GM12878 (cell line): ENCODE results near the gene TLE3. TPM values are rescaled to one million over a fixed set of nuclear protein-coding genes. Genes with fewer than 3 reads are reported as not detected.

Experiments used
- ATAC-seq: fragments of 200-7000 bp; cut with Tn5 transposase; 3 replicates; pipeline ENCODE4 v1.9.1; 2020; ENCODE audit warnings: mild to moderate bottlenecking, moderate library complexity
- BruUV-seq: library from RNA; stranded (reverse); fragments of 400-500 nt; replicated peaks from 2 replicates; lab custom pipeline; 2021; lab: Mats Ljungman, UMichigan
- CTCF ChIA-PET: fragments of 300-600 bp; sonication (Branson Sonifier 250); formaldehyde crosslinking; extraction: SDS; loops from one replicate; lab custom pipeline; 2021; ENCODE audit warnings: inconsistent platforms; lab: Yijun Ruan, JAX
- POLR2A ChIA-PET: fragments of 350-600 bp; formaldehyde crosslinking; extraction: SDS; loops from one replicate; lab custom pipeline; 2021; ENCODE audit warnings: inconsistent platforms; lab: Charles Lee
- RAD21 ChIA-PET: fragments of 300-600 bp; sonication (Branson Sonifier 250); formaldehyde crosslinking; loops from one replicate; lab custom pipeline; 2023; ENCODE audit warnings: antibody characterized with exemption; ENCODE audit not compliant: unreplicated experiment; lab: Charles Lee
- SMC1A ChIA-PET: fragments of 300-600 bp; sonication (Branson Sonifier 250); formaldehyde crosslinking; loops from one replicate; lab custom pipeline; 2023; ENCODE audit not compliant: unreplicated experiment, uncharacterized antibody; lab: Charles Lee
- DNase-seq: peaks from one replicate; pipeline ENCODE4 v3.0.0-alpha.2; 2011; ENCODE audit warnings: low read depth, low spot score
- FAIRE-seq: peaks from 3 replicates; lab custom pipeline; 2011; peaks lifted over from hg19 to GRCh38; lab: Jason Lieb, UNC
- H2AFZ ChIP-seq: 2 replicates; pipeline ENCODE4 v1.6.0; 2011; ENCODE audit warnings: low read depth, low read length, control low read depth; ENCODE audit not compliant: control insufficient read depth
- H3K27ac ChIP-seq: 2 replicates; pipeline ENCODE4 v1.5.1; 2011; ENCODE audit warnings: control low read depth; ENCODE audit not compliant: control insufficient read depth, insufficient read depth
- H3K27me3 ChIP-seq, 2 experiments: replicated peaks in 1 of 2; 2 replicates each; pipeline versions ENCODE4 v1.6.0 to v1.6.1; 2011; ENCODE audit warnings: low read length in 1 of 2; ENCODE audit not compliant: control insufficient read depth in 2 of 2, insufficient read depth in 2 of 2
- H3K36me3 ChIP-seq, 2 experiments: 2 replicates each; pipeline ENCODE4 v1.5.1; 2011; ENCODE audit warnings: low read length in 1 of 2; ENCODE audit not compliant: control insufficient read depth in 2 of 2, insufficient read depth in 2 of 2
- H3K4me1 ChIP-seq: 2 replicates; pipeline ENCODE4 v1.6.1; 2011; ENCODE audit warnings: mild to moderate bottlenecking, low read length, moderate library complexity, mixed read lengths; ENCODE audit not compliant: control insufficient read depth, insufficient read depth
- H3K4me2 ChIP-seq: 2 replicates; pipeline ENCODE4 v1.6.0; 2011; ENCODE audit warnings: control low read depth; ENCODE audit not compliant: control insufficient read depth, insufficient read depth
- H3K4me3 ChIP-seq: fragments of 200-600 bp; sonication (generic); 2 replicates; pipeline ENCODE4 v1.5.1; 2016
- H3K79me2 ChIP-seq: 2 replicates; pipeline ENCODE4 v1.6.0; 2011; ENCODE audit warnings: low read length; ENCODE audit not compliant: control insufficient read depth, insufficient read depth
- H3K9ac ChIP-seq: 2 replicates; pipeline ENCODE4 v1.8.0; 2011; ENCODE audit warnings: low read length, control low read depth, mixed read lengths; ENCODE audit not compliant: control insufficient read depth, insufficient read depth
- H3K9me3 ChIP-seq: replicated peaks from 3 replicates; pipeline ENCODE4 v1.5.1; 2011; ENCODE audit warnings: mild to moderate bottlenecking, low read length; ENCODE audit not compliant: control insufficient read depth, insufficient read depth
- H4K20me1 ChIP-seq: 2 replicates; pipeline ENCODE4 v1.6.0; 2011; ENCODE audit not compliant: control insufficient read depth, insufficient read depth
- CHD2 ChIP-seq: IDR thresholded peaks from 2 replicates; pipeline ENCODE4 v1.6.1; 2011; ENCODE audit warnings: low read depth, low read length, improper control_type of control experiment, borderline replicate concordance
- EED ChIP-seq: sonication (generic); IDR thresholded peaks from 2 replicates; pipeline ENCODE4 v1.6.1; 2016; ENCODE audit warnings: antibody characterized with exemption, low read depth
- FOXM1 ChIP-seq: IDR thresholded peaks from 2 replicates; pipeline ENCODE4 v1.6.1; 2012; ENCODE audit warnings: low read depth, mild to moderate bottlenecking, inconsistent platforms, low read length, moderate library complexity
- IKZF2 ChIP-seq, 2 experiments: fragments of 450-650 bp; IDR thresholded peaks; 2 replicates each; pipeline ENCODE4 v1.6.1; 2017; ENCODE audit warnings: mild to moderate bottlenecking in 2 of 2, moderate library complexity in 2 of 2
- NR2F1 ChIP-seq: fragments of 450-650 bp; conservative IDR thresholded peaks from 2 replicates; pipeline ENCODE4 v1.6.1; 2017; ENCODE audit warnings: mild to moderate bottlenecking
- POLR2AphosphoS2 ChIP-seq: IDR thresholded peaks from 2 replicates; pipeline ENCODE4 v1.6.1; 2011; ENCODE audit warnings: low read depth, mild to moderate bottlenecking, low read length, improper control_type of control experiment, moderate library complexity
- RB1 ChIP-seq: fragments of 450-650 bp; formaldehyde crosslinking; IDR thresholded peaks from 2 replicates; pipeline ENCODE4 v1.6.1; 2017; ENCODE audit warnings: mild to moderate bottlenecking, borderline replicate concordance
- SP1 ChIP-seq: IDR thresholded peaks from one replicate; pipeline ENCODE4 v1.6.1; 2011; ENCODE audit warnings: low read depth, low read length
- ZNF217 ChIP-seq: fragments of 450-650 bp; IDR thresholded peaks from 2 replicates; pipeline ENCODE4 v1.6.1; 2017; ENCODE audit warnings: antibody characterized with exemption, mild to moderate bottlenecking
- WGBS: methylation state at CpG from one replicate; pipeline ENCODE4 v1.1.6; 2016; ENCODE audit warnings: low lambda C conversion rate; ENCODE audit not compliant: insufficient replicate concordance, insufficient coverage; ENCODE audit errors: missing lambda C conversion rate; 5-methylcytosine and 5-hydroxymethylcytosine counted together
- in situ Hi-C: fragments of 300-500 bp; cut with MboI; formaldehyde crosslinking; loops from 9 replicates; pipeline ENCODE4 v1.14.3; 2018; ENCODE audit warnings: mixed read lengths
- intact Hi-C: fragments of 100-400 bp; cut with micrococcal nuclease; formaldehyde crosslinking; loops from one replicate; pipeline ENCODE4 v1.14.2; 2022; ENCODE audit not compliant: unreplicated experiment
- polyA plus RNA-seq, 11 experiments: library from polyadenylated mRNA; depleted of rRNA in 4 of 11; unstranded in 6 of 11; stranded (reverse) in 5 of 11; fragments of >200 nt; fragmentation: Nextera tagmentation in 4 of 11; fragmentation: Illumina TruSeq in 1 of 11; extraction: Ambion mirVana in 4 of 11; extraction: Trizol in 1 of 11; gene quantifications; 1 replicate in 1 of 11; 2 replicates in 10 of 11; pipeline versions ENCODE4 v1.2.1 to v1.2.3, GENCODE V29; 2011 to 2016; ENCODE audit warnings: inconsistent platforms in 2 of 11, missing spikeins in 2 of 11, low read depth in 1 of 11
- total RNA-seq, 4 experiments: library from RNA; depleted of rRNA in 3 of 4; stranded (reverse); fragments of >200 nt in 3 of 4; fragmentation: Illumina TruSeq in 1 of 4; extraction: Trizol in 1 of 4; gene quantifications; 2 replicates each; pipeline versions ENCODE4 v1.2.1 to v1.2.3, GENCODE V29; 2013 to 2021
- TF ChIP-seq, protein P1 (sequence below): fragments of 450-650 bp; IDR thresholded peaks from 2 replicates; pipeline ENCODE4 v1.6.1; 2016; ENCODE audit warnings: mild to moderate bottlenecking
- TF ChIP-seq, protein P2 (sequence below): IDR thresholded peaks from 2 replicates; pipeline ENCODE4 v1.6.1; 2011; ENCODE audit warnings: borderline replicate concordance, low read depth, mild to moderate bottlenecking, moderate library complexity, low read length; ENCODE audit not compliant: insufficient read depth, poor library complexity, severe bottlenecking
- TF ChIP-seq, protein P3 (sequence below): IDR thresholded peaks from 2 replicates; pipeline ENCODE4 v1.6.1; 2011; ENCODE audit warnings: low read depth, low read length, improper control_type of control experiment, borderline replicate concordance
- TF ChIP-seq, protein P4 (sequence below): fragments of 450-650 bp; formaldehyde crosslinking; IDR thresholded peaks from 2 replicates; pipeline ENCODE4 v1.5.0; 2022; ENCODE audit warnings: mild to moderate bottlenecking, missing genetic modification characterization

Gene TLE3
- total and polyA plus RNA-seq, 10 of the 15 experiments (the other 5 are each of a cell fraction or from before 2014, with no cell fraction given), result 1.2 to 65.5 (median 9.7) TPM

DNA sequence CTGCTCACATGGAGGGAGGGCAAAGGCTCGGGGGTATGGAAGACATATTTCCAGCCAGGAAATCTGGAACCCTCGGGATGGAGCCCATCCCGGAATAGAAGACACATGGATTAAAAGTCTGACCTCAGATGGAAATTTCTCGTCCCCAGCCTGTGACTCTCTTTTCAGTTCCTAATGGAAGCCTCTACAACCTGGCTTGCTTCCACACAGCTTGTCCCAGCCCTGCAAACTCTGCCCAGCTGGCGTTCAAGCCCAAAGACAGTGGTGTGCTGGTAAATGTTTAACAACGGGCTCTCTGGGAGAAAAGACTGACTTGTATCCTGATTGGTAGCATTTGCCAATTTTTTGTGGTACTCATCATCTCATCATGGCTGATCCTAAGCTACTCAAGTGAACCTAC lies 35.6 kb upstream of the TLE3 start (continued):
- TF ChIP-seq, protein P1, sequence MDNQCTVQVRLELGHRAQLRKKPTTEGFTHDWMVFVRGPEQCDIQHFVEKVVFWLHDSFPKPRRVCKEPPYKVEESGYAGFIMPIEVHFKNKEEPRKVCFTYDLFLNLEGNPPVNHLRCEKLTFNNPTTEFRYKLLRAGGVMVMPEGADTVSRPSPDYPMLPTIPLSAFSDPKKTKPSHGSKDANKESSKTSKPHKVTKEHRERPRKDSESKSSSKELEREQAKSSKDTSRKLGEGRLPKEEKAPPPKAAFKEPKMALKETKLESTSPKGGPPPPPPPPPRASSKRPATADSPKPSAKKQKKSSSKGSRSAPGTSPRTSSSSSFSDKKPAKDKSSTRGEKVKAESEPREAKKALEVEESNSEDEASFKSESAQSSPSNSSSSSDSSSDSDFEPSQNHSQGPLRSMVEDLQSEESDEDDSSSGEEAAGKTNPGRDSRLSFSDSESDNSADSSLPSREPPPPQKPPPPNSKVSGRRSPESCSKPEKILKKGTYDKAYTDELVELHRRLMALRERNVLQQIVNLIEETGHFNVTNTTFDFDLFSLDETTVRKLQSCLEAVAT, result no peak
- TF ChIP-seq, protein P2, sequence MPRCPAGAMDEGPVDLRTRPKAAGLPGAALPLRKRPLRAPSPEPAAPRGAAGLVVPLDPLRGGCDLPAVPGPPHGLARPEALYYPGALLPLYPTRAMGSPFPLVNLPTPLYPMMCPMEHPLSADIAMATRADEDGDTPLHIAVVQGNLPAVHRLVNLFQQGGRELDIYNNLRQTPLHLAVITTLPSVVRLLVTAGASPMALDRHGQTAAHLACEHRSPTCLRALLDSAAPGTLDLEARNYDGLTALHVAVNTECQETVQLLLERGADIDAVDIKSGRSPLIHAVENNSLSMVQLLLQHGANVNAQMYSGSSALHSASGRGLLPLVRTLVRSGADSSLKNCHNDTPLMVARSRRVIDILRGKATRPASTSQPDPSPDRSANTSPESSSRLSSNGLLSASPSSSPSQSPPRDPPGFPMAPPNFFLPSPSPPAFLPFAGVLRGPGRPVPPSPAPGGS, result no peak
- TF ChIP-seq EED (no peak), FOXM1 (no peak)

DNA sequence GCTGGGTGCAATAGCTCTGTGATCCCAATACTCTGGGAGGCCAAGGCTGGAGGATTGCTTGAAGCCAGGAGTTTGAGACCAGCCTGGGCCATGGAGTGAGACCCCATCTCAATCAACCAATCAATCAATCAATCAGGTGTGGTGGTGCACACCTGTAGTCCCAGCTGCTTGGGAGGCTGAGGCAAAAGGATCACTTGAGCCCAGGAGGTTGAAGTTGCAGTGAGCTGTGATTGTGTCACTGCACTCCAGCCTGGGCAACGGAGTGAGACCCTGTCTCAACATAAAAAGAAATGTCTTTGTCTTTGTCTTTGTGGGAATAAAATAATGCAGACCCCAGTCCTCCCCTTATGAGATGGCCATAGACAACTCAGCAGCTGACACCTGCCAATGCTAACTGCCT lies 34.9 kb upstream of the TLE3 start:
- ChIA-PET RAD21 (interaction anchor here (1.0 kb wide), 1 partner anchor 8 kb away, joined by 7 read pairs; no protein-coding TSS in a partner anchor), SMC1A (interaction anchor here (1.2 kb wide), 1 partner anchor 8 kb away, joined by 5 read pairs; no protein-coding TSS in a partner anchor), POLR2A (no interaction called here), CTCF (interaction anchor here (1.0 to 1.6 kb wide), 2 partner anchors 8 to 334 kb away, joined by 3 to 5 read pairs; no protein-coding TSS in a partner anchor)
- FAIRE-seq (no peak), DNase-seq (no peak), ATAC-seq (no peak)
- intact Hi-C loops, result no loop called here
- in situ Hi-C loops, result no loop called here
- Histone ChIP-seq H4K20me1 (no peaks in the 10 kb centered on the region), H3K9ac (no peak overlapping the region), H3K27me3 (no peaks in the 10 kb centered on the region; a peak in 1 of 4 replicates), H3K9me3 (no peaks in the 10 kb centered on the region; the same call in 2 of the 3 replicates), H3K79me2 (no peaks in the 10 kb centered on the region), H3K27ac (no peak overlapping the region), H3K4me2 (no peak overlapping the region), H3K36me3 (no peaks in the 10 kb centered on the region), H3K4me3 (no peak overlapping the region), H3K4me1 (peaks cover 4% of the 10 kb centered on the region; the same call in 1 of the 2 replicates), H2AFZ (no peak overlapping the region)
- WGBS, result 41% methylated on average over 1 of the region's 1 CpG
- no TSS peak for BruUV-seq
- TF ChIP-seq IKZF2 (IDR thresholded peaks at IDR 0.05), result no peak
- TF ChIP-seq POLR2AphosphoS2, result no peak
- TF ChIP-seq RB1, result no peak
- TF ChIP-seq, protein P3, sequence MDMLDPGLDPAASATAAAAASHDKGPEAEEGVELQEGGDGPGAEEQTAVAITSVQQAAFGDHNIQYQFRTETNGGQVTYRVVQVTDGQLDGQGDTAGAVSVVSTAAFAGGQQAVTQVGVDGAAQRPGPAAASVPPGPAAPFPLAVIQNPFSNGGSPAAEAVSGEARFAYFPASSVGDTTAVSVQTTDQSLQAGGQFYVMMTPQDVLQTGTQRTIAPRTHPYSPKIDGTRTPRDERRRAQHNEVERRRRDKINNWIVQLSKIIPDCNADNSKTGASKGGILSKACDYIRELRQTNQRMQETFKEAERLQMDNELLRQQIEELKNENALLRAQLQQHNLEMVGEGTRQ, result no peak
- TF ChIP-seq NR2F1, result no peak
- TF ChIP-seq, protein P4, sequence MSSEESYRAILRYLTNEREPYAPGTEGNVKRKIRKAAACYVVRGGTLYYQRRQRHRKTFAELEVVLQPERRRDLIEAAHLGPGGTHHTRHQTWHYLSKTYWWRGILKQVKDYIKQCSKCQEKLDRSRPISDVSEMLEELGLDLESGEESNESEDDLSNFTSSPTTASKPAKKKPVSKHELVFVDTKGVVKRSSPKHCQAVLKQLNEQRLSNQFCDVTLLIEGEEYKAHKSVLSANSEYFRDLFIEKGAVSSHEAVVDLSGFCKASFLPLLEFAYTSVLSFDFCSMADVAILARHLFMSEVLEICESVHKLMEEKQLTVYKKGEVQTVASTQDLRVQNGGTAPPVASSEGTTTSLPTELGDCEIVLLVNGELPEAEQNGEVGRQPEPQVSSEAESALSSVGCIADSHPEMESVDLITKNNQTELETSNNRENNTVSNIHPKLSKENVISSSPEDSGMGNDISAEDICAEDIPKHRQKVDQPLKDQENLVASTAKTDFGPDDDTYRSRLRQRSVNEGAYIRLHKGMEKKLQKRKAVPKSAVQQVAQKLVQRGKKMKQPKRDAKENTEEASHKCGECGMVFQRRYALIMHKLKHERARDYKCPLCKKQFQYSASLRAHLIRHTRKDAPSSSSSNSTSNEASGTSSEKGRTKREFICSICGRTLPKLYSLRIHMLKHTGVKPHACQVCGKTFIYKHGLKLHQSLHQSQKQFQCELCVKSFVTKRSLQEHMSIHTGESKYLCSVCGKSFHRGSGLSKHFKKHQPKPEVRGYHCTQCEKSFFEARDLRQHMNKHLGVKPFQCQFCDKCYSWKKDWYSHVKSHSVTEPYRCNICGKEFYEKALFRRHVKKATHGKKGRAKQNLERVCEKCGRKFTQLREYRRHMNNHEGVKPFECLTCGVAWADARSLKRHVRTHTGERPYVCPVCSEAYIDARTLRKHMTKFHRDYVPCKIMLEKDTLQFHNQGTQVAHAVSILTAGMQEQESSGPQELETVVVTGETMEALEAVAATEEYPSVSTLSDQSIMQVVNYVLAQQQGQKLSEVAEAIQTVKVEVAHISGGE, result no peak
- TF ChIP-seq SP1, result no peak
- no peak for TF ChIP-seq CHD2
- TF ChIP-seq ZNF217, result no peak
